Measurements from ENCODE around the gene MTA1.

DNA sequence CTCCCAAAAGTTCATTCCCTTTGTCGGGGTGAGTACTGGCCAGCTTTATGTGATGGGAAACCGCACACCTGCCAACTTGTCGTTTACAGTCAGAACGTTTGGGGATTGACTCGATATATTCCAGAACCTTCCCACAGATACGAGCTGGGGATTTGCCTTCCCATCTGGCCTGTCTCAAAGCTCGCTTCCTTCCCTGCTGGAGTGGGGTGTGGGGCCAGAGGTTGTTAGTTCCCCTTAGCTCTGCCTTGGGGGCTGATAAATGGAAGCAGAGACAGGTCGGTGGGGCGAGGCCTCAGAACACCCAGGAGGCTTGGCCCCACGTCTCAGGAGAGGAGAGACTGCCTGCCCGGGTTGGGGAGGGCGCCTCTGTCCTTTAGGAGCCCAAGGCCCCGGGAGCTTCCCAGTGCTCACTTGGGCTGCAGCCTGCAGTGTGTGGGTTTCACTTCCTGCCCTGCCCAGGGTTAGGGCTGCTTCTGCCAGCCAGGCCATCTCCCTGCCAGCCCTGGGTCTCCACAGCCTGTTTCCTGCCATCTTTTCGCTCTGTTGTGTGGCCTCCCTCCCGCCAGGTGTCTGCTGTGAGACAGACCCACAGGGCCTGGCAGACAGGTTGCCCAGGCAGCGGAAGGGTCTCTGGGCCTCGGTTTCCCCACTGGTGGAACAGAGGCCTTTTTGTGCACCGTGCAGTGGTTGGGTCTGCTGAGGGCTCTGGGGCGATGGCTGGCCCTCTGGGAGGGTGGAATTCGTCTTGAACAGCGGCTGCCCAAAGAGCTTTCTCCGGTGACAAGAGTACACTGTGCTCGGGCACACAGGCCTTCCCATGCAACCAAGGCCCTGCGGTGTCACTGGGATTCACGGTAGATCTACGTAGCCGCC, 29.4 kb upstream of the MTA1 start:
- TF ChIP-seq POLR2A (IDR thresholded peaks at IDR 0.05; ENCODE audit: low read depth, low read length) (no peak), TAF1 (IDR thresholded peaks at IDR 0.05; ENCODE audit: low read depth, low read length) (no peak), POLR2AphosphoS5 (IDR thresholded peaks at IDR 0.05; ENCODE audit: low read depth, low read length) (no peak), POU2F2 (IDR thresholded peaks at IDR 0.05; ENCODE audit: low read depth, low read length) (no peak)

Data from GM12891 (cell line).